GM21381 (cell line): ENCODE measurements around the gene ELMO3.

Experiments used
- ATAC-seq: cut with Tn5 transposase; IDR thresholded peaks from one replicate; pipeline ENCODE4 v1.9.1; 2021; ENCODE audit warnings: mild to moderate bottlenecking, moderate library complexity; ENCODE audit not compliant: unreplicated experiment

The ELMO3 gene

GRCh38 chr16:67215706-67216105 lies 16.8 kb downstream of the ELMO3 start:
- ATAC-seq: no peak

- ATAC-seq: no peak
Observed at GRCh38 chr16:67216612-67217490, 17.9 kb downstream of the ELMO3 start.

GRCh38 chr16:67223992-67224391 lies 25.1 kb downstream of the ELMO3 start:
- ATAC-seq: no peak

- ATAC-seq: no peak
Observed at GRCh38 chr16:67226295-67226803, 27.4 kb downstream of the ELMO3 start.

- peak; percentile 97 for ATAC-seq
Observed at GRCh38 chr16:67226804-67227566, 28.1 kb downstream of the ELMO3 start, which contains the start of gene TMEM208. Gene TMEM208 (plus strand): TSS chr16:67227130. CDS start chr16:67227219, 89 bp downstream.

GRCh38 chr16:67227567-67227921 lies 28.6 kb downstream of the ELMO3 start:
- ATAC-seq: no peak

GRCh38 chr16:67228034-67228785 lies 29.3 kb downstream of the ELMO3 start:
- ATAC-seq: no peak

- ATAC-seq: no peak
Observed at GRCh38 chr16:67228905-67229304, 30.0 kb downstream of the ELMO3 start.

GRCh38 chr16:67229906-67230808 lies 31.2 kb downstream of the ELMO3 start:
- no peak for ATAC-seq

GRCh38 chr16:67230809-67231660 lies 32.1 kb downstream of the ELMO3 start:
- no peak for ATAC-seq

- no peak for ATAC-seq
Observed at GRCh38 chr16:67233596-67233995, 34.7 kb downstream of the ELMO3 start.

- ATAC-seq: no peak
Observed at GRCh38 chr16:67234180-67234597, 35.3 kb downstream of the ELMO3 start.

- no peak for ATAC-seq
Observed at GRCh38 chr16:67235816-67236562, 37.1 kb downstream of the ELMO3 start.

- no peak for ATAC-seq
Observed at GRCh38 chr16:67236563-67237395, 37.8 kb downstream of the ELMO3 start.

GRCh38 chr16:67237396-67238277 lies 38.7 kb downstream of the ELMO3 start:
- ATAC-seq: no peak

GRCh38 chr16:67238278-67238575 lies 39.3 kb downstream of the ELMO3 start:
- no peak for ATAC-seq
